GM21786 (cell line): ENCODE measurements around the gene NPIPB2.
"Not testable (repeated sequence)": the region's sequence is repeated elsewhere in the genome, so short reads cannot be mapped to it uniquely, and the experiment has no call there.

Experiments
- ATAC-seq: cut with Tn5 transposase; IDR thresholded peaks from one replicate; pipeline ENCODE4 v1.9.1; 2021; ENCODE audit not compliant: unreplicated experiment

Gene NPIPB2

DNA sequence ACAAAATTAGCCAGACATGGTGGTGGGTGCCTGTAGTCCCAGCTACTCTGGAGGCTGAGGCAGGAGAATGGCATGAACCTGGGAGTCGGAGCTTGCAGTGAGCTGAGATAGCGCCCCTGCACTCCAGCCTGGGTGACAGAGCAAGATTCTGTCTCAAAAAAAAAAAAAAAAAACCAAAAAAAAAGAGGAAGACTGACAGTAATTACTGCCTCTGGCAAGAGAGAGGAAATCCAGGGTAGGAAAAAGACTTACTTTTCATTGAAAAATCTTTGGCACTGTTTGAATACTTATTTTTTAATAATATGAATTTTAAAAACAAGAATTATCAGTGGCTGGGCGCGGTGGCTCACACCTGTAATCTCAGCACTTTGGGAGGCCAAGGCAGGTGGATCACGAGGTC lies 20.6 kb upstream of the NPIPB2 start:
- not testable (repeated sequence) for ATAC-seq

DNA sequence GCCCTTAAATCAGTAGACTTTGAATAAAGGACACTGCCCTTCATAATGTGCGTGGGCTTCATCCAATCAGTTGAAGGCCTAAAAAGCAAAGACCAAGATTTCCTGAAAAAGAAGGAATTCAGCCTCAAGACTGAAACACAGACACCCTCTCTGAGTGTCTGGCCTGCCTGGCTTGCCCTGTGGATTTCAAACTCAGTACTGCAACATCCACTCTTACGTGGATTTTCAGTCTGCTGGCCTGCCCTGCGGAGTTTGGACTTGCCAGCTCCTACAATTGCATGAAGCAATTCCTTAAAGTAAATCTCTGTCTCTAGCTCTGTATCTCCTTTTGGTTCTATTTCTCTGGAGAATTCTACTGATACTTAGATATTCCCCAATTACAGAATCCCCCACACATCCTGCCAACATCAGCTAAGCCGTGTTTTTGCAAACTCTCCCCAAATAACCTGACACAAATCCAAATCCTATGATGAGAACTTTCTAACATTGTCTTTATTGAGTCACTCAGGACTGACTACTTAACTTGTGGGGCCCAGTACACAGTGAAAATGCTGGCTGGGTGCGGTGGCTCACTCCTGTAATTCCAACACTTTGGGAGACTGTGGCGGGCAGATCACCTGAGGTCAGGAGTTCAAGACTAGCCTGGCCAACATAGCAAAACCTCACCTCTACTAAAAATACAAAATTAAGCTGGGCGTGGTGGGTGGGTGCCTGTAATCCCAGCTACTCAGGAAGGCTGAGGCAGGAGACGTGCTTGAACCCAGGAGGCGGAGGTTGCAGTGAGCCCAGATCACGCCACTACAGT lies 15.9 kb upstream of the NPIPB2 start:
- ATAC-seq, result no peak

- no peak for ATAC-seq
These were observed 14.7 kb upstream of the NPIPB2 start for GRCh38 chr16:11956558-11956957.

GRCh38 chr16:11955713-11956123 lies 13.9 kb upstream of the NPIPB2 start:
- ATAC-seq, result no peak

GRCh38 chr16:11953576-11953975 lies 11.7 kb upstream of the NPIPB2 start:
- not testable (repeated sequence) for ATAC-seq

DNA sequence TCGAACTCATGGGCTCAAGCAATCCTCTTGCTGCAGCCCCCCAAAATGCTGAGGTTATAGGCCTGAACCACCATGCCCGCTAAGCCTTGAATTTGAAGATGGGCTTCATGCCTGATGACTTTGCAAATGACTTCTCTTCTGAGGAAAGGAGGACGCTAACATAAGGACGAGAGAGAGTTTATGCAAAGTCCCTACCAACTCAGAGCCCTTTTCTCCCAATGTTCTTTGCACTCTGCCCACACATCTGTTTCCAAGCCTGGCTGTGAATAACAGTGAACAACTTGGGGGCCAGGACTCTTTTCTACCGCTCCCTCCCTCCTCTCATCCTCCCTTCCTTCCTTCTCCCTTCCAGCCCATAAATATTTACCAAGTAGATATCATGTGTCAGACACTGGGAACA lies 8.5 kb upstream of the NPIPB2 start:
- no peak for ATAC-seq

DNA sequence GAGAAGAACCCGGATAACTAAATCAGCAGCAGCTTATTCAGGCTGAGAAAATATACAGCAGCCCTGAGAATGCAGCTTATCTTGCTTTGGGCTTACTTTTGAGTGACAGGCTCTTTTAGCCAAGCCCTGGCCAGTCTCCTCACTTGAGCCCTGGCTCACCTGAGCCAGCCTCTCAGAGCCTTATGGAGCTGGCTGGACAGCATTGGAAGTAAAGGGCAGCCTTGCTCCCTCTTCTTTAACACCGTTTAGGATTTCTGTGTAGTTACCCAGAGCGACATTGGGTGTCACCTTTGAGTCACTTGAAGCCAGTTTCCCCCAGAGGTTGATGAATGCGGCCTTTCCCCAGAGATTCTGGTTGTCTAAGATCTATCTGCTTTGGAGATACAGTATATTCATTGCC lies 7.7 kb upstream of the NPIPB2 start:
- no peak for ATAC-seq

DNA sequence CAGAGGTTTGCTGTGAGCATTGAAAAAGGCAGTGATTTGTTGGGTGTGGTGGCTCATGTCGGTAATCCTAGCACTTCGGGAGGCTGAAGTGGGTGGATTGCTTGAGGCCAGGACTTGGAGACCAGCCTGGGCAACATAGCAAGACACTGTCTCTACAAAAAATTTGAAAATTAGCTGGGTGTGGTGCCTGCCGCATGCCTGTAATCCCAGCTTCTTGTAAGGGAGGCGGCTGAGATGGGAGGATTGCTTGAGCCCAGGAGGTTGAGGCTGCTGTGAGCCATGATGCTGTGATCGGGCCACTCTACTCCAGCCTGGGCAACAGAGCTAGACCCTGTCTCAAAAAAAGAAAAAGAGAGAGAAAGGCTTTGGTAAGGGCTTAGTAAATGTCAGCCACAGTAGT lies 7.0 kb upstream of the NPIPB2 start:
- ATAC-seq, result no peak

DNA sequence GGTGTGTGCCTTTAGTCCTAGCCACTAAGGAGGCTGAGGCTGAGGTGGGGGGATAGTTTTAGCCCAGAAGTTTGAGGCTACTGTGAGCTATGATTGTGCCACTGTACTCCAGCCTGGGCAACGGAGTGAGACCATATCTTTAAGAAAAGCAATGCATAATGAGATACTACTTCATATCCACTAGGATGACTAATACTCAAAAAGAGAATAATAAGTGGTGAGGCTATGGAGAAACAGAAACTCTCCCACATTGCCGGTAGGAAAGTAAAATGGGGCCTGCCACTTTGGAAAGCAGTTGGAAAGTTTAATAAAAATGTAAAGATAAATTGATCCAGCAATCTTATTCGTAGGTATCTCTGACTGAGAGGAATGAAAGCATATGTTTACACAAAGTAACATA lies 4.6 kb upstream of the NPIPB2 start:
- ATAC-seq, result no peak

- not testable (repeated sequence) for ATAC-seq
These were observed 14.5 kb downstream of the NPIPB2 start for GRCh38 chr16:11927350-11927749.

DNA sequence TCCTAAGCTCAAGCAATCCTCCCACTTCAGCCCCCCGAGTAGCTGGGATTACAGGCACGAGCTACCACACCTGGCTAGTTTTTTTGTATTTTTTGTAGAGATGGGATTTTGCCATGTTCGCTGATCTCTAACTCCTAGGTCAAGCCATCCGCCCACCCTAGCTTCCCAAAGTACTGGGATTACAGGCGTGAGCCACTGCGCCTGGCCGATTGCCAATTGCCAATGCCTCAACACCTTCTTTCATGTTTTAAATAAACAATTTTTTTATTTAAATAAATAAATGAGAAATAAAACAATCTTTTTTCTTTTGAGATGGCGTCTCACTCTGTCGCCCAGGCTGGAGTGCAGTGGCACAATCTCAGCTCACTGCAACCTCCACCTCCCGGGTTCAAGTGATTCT lies 17.8 kb downstream of the NPIPB2 start:
- ATAC-seq, result not testable (repeated sequence)

GRCh38 chr16:11916524-11917285 lies 25.1 kb downstream of the NPIPB2 start:
- ATAC-seq, result no peak

DNA sequence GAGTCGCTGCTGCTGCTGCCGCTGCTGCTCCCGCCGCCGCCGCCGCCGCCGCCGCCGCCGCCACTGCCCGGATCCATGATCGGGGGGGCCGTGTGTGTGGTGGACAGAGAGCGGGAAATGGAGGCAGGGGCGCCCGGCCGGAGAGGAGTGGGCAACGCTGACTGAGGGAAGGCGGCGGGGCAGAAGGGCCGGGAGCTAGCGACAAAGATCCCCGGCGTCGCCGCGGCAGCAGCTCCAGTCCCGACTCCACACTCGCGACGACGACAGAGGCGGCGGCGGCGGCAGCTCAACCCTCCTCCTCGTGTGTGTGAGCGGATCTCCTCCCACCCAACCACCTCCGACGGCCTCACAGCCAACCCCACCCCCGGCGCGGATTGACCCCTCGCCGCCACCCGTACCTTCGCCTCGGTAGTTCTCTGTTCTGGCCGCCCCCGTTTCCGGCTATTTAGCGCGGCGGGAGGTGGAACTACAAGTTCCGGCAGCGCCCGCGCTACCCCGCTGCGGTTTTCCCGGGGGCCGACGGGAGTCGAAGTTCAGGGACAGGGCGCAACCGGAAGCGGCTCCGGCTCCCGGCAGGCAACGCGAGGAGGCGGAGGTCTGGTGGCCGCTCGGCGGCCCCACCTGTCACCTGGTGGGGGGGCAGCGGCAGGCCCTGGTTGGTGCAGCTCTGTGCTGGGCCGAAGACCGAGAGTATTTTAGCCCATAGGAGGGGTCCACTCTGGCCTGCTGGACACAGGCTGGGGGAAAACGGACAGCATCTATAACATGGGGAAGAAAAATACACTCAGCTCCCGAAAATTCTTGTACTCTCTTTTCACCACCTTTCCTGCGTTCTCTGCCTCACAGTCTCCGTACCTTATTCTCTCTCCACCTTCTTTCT lies 26.0 kb downstream of the NPIPB2 start, which contains the start of gene GSPT1:
Gene GSPT1, minus strand, starts transcription at position 313 of the 880 bp plus-strand sequence. Its CDS starts 236 bp downstream, at position 77.
- peak; percentile 81 for ATAC-seq

DNA sequence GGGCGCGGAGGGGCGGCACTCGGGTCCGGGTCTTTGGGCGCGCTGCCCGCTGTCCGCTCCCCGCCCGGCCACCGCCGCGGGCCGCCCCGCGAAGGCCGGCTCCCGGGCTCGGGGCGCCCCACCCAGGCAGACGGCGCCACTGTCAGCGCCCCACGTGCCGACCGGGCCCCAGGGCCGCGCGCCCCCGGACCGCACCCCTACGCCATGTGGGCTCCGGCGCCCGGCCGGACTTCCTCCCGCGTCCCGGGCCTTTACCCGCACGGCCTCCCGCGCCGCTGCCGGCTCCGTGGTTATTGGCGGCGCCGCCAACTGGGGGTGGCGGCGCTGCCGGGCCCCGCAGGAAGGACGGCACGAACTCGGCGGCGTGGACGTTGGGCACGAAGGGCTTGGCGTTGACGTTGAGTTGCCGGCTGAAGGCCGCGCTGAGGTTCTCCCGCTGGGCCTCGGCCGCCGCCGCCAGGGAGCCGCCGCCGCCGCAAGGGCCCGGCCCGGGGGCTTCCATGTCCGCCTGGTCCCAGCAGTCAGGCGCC lies 26.7 kb downstream of the NPIPB2 start:
- ATAC-seq, result peak; percentile 22

DNA sequence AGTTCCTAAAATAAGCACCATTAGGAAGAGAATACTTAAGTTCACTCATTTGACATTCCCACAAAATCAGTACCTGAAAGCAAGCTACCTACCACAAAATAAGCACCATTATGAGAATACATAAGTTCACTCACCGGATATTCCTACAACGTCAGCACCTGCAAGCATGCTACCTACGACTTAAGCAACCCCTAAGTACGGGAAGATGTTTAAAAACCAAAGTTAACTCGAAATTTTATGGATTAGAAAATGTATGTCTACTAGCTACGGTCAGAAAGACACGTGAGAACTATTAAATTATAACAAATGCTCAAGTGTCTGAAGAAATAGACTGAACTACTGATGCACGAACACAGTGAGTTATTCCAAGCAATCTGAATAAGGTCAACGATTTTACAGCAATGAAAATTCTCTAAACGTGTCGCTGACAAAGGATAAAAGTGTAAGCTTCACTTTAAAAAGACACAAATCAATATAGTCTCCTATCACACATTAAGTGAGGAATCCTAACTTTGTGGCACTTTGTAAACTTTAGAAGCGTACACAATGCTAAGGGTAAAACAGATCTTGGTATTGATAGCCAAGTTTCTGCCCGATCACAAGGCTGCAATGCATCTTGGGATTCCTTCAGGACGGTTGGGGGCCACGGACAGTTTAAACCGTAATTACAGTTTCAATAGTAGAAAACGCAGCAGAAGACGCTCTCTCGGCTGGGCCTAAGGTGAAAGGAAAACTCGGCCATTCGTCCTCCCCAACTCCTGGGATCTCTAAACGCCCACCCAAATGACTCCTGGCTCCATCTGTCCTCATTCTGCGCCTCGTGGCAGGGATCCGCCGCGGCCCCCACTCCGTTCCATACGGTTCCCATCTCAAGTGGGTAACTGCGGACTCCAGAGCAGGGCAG lies 27.4 kb downstream of the NPIPB2 start:
- no peak for ATAC-seq

- ATAC-seq, result no peak
These were observed 28.3 kb downstream of the NPIPB2 start for GRCh38 chr16:11913425-11914079.

DNA sequence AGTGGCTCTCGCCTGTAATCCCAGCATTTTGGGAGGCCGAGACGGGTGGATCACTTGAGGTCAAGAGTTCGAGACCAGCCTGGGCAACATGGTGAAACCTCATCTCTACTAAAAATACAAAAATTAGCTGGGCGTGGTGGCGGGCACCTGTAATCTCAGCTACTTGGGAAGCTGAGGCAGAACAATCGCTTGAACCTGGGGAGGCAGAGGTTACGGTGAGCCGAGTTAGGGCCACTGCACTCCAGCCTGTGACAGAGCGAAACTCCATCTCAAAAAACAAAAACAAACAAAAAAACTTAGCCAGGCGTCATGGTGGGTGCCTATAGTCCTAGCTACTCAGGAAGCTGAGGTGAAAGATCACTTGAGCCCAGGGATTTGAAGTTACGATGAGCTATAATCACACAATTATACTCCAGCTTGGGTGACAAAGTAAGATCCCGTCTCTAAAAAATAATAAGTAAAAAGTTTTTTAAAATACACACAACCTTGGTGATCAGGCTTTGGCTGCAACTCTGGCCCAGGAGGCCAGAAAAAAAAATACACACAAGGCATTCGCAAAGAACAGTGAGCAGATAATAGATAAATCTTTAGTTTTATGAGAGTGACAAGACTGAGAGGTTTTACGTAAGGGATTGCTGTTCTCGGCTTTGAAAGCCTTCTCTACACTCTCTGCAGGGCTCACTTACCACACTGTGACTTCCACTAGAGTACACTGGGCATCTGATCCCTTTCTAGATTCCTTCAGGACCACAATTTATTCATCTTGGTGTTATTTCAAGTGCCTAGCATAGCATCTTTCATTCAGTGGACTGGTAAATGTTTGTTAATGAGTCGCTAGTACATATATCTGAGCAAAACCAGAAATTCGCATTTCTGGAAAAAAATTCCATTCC lies 31.9 kb downstream of the NPIPB2 start:
- no peak for ATAC-seq
